Mesendoderm (in vitro differentiated cells): Measurements from ENCODE around the gene GATA3.

Source experiments
- DNase-seq: peaks from one replicate; pipeline ENCODE4 v3.0.0; 2013
- H2AK5ac ChIP-seq: 2 replicates; pipeline ENCODE4 v1.6.1; 2013; ENCODE audit warnings: low read length, inconsistent platforms
- H2BK120ac ChIP-seq: 2 replicates; pipeline ENCODE4 v1.6.1; 2013; ENCODE audit warnings: low read depth, mild to moderate bottlenecking, low read length, moderate library complexity, mixed read lengths
- H2BK15ac ChIP-seq: replicated peaks from 2 replicates; pipeline ENCODE4 v1.6.1; 2013; ENCODE audit warnings: low read depth, mild to moderate bottlenecking, moderate library complexity
- H2BK5ac ChIP-seq: 2 replicates; pipeline ENCODE4 v1.6.1; 2013; ENCODE audit warnings: low read length, inconsistent platforms
- H3K18ac ChIP-seq: 2 replicates; pipeline ENCODE4 v1.6.1; 2013; ENCODE audit warnings: mild to moderate bottlenecking, low read length, mixed read lengths
- H3K23ac ChIP-seq: one replicate; pipeline ENCODE4 v1.6.1; 2013; ENCODE audit warnings: low read length
- H3K27ac ChIP-seq: 2 replicates; pipeline ENCODE4 v1.5.1; 2013; ENCODE audit warnings: low read depth, mild to moderate bottlenecking, inconsistent platforms, low read length, moderate library complexity
- H3K27me3 ChIP-seq: 2 replicates; pipeline ENCODE4 v1.6.1; 2013; ENCODE audit warnings: low read length, control low read depth, mild to moderate bottlenecking, inconsistent platforms; ENCODE audit not compliant: insufficient read depth, poor library complexity
- H3K36me3 ChIP-seq: 2 replicates; pipeline ENCODE4 v1.6.1; 2013; ENCODE audit warnings: low read length, inconsistent platforms; ENCODE audit not compliant: control insufficient read depth, insufficient read depth
- H3K4ac ChIP-seq: one replicate; pipeline ENCODE4 v1.6.1; 2013; ENCODE audit warnings: low read depth, mild to moderate bottlenecking, low read length, moderate library complexity
- H3K4me1 ChIP-seq: 2 replicates; pipeline ENCODE4 v1.6.1; 2013; ENCODE audit warnings: low read depth, low read length, inconsistent platforms; ENCODE audit not compliant: control insufficient read depth
- H3K4me2 ChIP-seq: 2 replicates; pipeline ENCODE4 v1.6.1; 2013; ENCODE audit warnings: low read length
- H3K4me3 ChIP-seq: 2 replicates; pipeline ENCODE4 v1.5.1; 2013; ENCODE audit warnings: mild to moderate bottlenecking, low read length
- H3K56ac ChIP-seq: one replicate; pipeline ENCODE4 v1.6.1; 2013; ENCODE audit warnings: low read length
- H3K79me1 ChIP-seq: 2 replicates; pipeline ENCODE4 v1.6.1; 2013; ENCODE audit warnings: low read length, inconsistent platforms
- H3K79me2 ChIP-seq: 2 replicates; pipeline ENCODE4 v1.6.1; 2013; ENCODE audit warnings: mild to moderate bottlenecking, low read length; ENCODE audit not compliant: control insufficient read depth, insufficient read depth
- H3K9ac ChIP-seq: 2 replicates; pipeline ENCODE4 v1.6.1; 2013; ENCODE audit warnings: low read length, inconsistent platforms
- H4K5ac ChIP-seq: one replicate; pipeline ENCODE4 v1.6.1; 2013; ENCODE audit warnings: low read length
- H4K8ac ChIP-seq: one replicate; pipeline ENCODE4 v1.6.1; 2013; ENCODE audit warnings: low read depth, mild to moderate bottlenecking, control low read depth, low read length, moderate library complexity
- WGBS: extraction: QIAGEN DNeasy Blood & Tissue Kit; methylation state at CpG from one replicate; pipeline ENCODE4 v1.1.7; 2013; ENCODE audit warnings: low lambda C conversion rate, missing lambda C conversion rate; ENCODE audit not compliant: insufficient coverage; ENCODE audit errors: extremely low coverage; 5-methylcytosine and 5-hydroxymethylcytosine counted together

Gene GATA3

DNA sequence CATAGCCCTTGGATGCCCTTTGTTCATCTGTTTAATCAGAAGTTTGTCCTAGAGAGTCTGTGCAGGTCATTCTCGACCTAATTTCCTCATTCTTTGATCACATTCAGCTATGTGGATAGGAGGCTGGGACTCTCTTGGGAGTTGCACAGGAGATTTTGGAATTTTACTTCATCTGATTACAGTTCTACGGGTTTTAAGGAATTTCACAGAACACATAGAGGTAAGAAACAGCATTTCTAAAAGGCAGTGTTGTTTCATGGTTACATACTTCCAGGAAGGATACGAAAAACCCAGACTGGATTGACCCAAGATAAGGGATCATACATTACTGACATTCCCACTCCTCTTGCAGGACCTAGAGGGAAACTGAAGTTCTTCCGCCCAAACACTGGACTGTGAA is 45.9 kb downstream of the GATA3 start:
- Histone ChIP-seq H3K4me3 (no peak overlapping the region), H3K18ac (no peak overlapping the region), H3K23ac (no peak overlapping the region), H3K36me3 (no peaks in the 10 kb centered on the region), H3K4me1 (peaks cover 2% of the 10 kb centered on the region), H3K79me2 (no peaks in the 10 kb centered on the region), H3K79me1 (no peaks in the 10 kb centered on the region), H2BK15ac (no peak overlapping the region), H3K56ac (no peak overlapping the region), H2BK5ac (no peak overlapping the region), H2AK5ac (no peak overlapping the region), H3K4ac (no peak overlapping the region), H3K9ac (no peak overlapping the region), H4K8ac (no peak overlapping the region), H2BK120ac (no peak overlapping the region), H3K27ac (no peak overlapping the region), H4K5ac (no peak overlapping the region), H3K4me2 (no peak overlapping the region), H3K27me3 (no peaks in the 10 kb centered on the region)
- no CpG with 5 or more reads among the region's 4 CpGs for WGBS
- no peak for DNase-seq

- Histone ChIP-seq H3K23ac (no peak overlapping the region), H2AK5ac (no peak overlapping the region), H3K27ac (no peak overlapping the region), H3K79me2 (no peaks in the 10 kb centered on the region), H4K8ac (no peak overlapping the region), H3K4ac (no peak overlapping the region), H3K4me1 (peaks cover 2% of the 10 kb centered on the region), H2BK120ac (no peak overlapping the region), H3K18ac (no peak overlapping the region), H3K56ac (no peak overlapping the region), H2BK15ac (no peak overlapping the region), H3K4me2 (no peak overlapping the region), H2BK5ac (no peak overlapping the region), H3K36me3 (no peaks in the 10 kb centered on the region), H4K5ac (no peak overlapping the region), H3K4me3 (no peak overlapping the region), H3K9ac (no peak overlapping the region), H3K79me1 (no peaks in the 10 kb centered on the region), H3K27me3 (no peaks in the 10 kb centered on the region)
- peak; percentile 30 for DNase-seq
- WGBS = no CpG with 5 or more reads among the region's 13 CpGs
Observed at GRCh38 chr10:8102708-8103401, 48.4 kb downstream of the GATA3 start.

GRCh38 chr10:8103543-8103942 is 49.1 kb downstream of the GATA3 start:
- no peak overlapping the region for H4K5ac ChIP-seq
- no peak overlapping the region for H2BK15ac ChIP-seq
- peaks cover 2% of the 10 kb centered on the region for H3K4me1 ChIP-seq
- H3K4me2 ChIP-seq = no peak overlapping the region
- H3K56ac ChIP-seq = no peak overlapping the region
- H3K27me3 ChIP-seq = no peaks in the 10 kb centered on the region
- DNase-seq = no peak
- no peak overlapping the region for H3K9ac ChIP-seq
- WGBS = no CpG with 5 or more reads among the region's 8 CpGs
- no peak overlapping the region for H2BK120ac ChIP-seq
- H3K23ac ChIP-seq = no peak overlapping the region
- H3K4me3 ChIP-seq = no peak overlapping the region
- H3K79me1 ChIP-seq = no peaks in the 10 kb centered on the region
- H2BK5ac ChIP-seq = no peak overlapping the region
- no peak overlapping the region for H2AK5ac ChIP-seq
- H3K27ac ChIP-seq = no peak overlapping the region
- no peak overlapping the region for H3K18ac ChIP-seq
- H3K79me2 ChIP-seq = no peaks in the 10 kb centered on the region
- no peaks in the 10 kb centered on the region for H3K36me3 ChIP-seq
- H3K4ac ChIP-seq = no peak overlapping the region
- no peak overlapping the region for H4K8ac ChIP-seq

GRCh38 chr10:8104005-8104404 is 49.5 kb downstream of the GATA3 start:
- Histone ChIP-seq H3K27ac (no peak overlapping the region), H3K18ac (no peak overlapping the region)
- WGBS = no CpG with 5 or more reads among the region's 3 CpGs

DNA sequence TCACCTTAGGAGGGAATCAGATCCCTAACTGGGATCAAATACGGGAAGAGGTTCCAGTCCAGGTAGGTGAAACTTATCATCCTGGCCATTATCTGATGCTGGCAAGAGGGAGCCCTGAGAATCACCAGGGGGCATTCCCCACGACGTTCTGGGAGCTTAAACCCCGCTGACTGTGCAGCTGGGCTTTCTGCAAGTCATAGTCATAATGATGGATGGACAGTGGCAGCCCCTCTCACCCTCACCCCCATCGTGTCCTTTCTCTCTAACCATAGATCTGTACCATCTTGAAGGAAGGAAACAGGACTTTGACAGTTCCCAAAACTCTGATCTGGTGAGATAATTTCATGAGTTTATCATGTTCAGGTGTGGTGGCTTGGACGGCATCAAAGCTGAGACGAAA is 50.2 kb downstream of the GATA3 start:
- Histone ChIP-seq H3K4me1 (peaks cover 2% of the 10 kb centered on the region), H3K4ac (no peak overlapping the region), H4K8ac (no peak overlapping the region), H3K18ac (no peak overlapping the region), H2AK5ac (no peak overlapping the region), H3K36me3 (no peaks in the 10 kb centered on the region), H3K79me1 (no peaks in the 10 kb centered on the region), H2BK15ac (no peak overlapping the region), H3K4me3 (no peak overlapping the region), H3K27ac (no peak overlapping the region), H3K56ac (no peak overlapping the region), H2BK120ac (no peak overlapping the region), H2BK5ac (no peak overlapping the region), H3K27me3 (no peaks in the 10 kb centered on the region), H3K79me2 (no peaks in the 10 kb centered on the region), H3K23ac (no peak overlapping the region), H4K5ac (no peak overlapping the region), H3K9ac (no peak overlapping the region), H3K4me2 (no peak overlapping the region)
- no CpG with 5 or more reads among the region's 7 CpGs for WGBS
- DNase-seq = no peak

More at GRCh38 chr10:8104005-8104404, 49.5 kb downstream of the GATA3 start:
- DNase-seq = no peak
- Histone ChIP-seq H4K8ac (no peak overlapping the region), H3K4me2 (no peak overlapping the region), H3K79me2 (no peaks in the 10 kb centered on the region), H3K4ac (no peak overlapping the region), H3K23ac (no peak overlapping the region), H4K5ac (no peak overlapping the region), H3K56ac (no peak overlapping the region), H2BK5ac (no peak overlapping the region), H3K4me3 (no peak overlapping the region), H3K27me3 (no peaks in the 10 kb centered on the region), H2AK5ac (no peak overlapping the region), H3K79me1 (no peaks in the 10 kb centered on the region), H3K4me1 (peaks cover 2% of the 10 kb centered on the region), H3K36me3 (no peaks in the 10 kb centered on the region), H3K9ac (no peak overlapping the region), H2BK15ac (no peak overlapping the region), H2BK120ac (no peak overlapping the region)

GRCh38 chr10:8105932-8106331 is 51.4 kb downstream of the GATA3 start:
- WGBS = no CpG with 5 or more reads among the region's 2 CpGs
- H3K4me2 ChIP-seq = no peak overlapping the region
- H2BK5ac ChIP-seq = no peak overlapping the region
- H3K79me1 ChIP-seq = no peaks in the 10 kb centered on the region
- H3K27me3 ChIP-seq = no peaks in the 10 kb centered on the region
- no peaks in the 10 kb centered on the region for H3K36me3 ChIP-seq
- H2BK120ac ChIP-seq = no peak overlapping the region
- no peak overlapping the region for H2BK15ac ChIP-seq
- no peak for DNase-seq
- no peak overlapping the region for H3K23ac ChIP-seq
- no peak overlapping the region for H3K4ac ChIP-seq
- H3K18ac ChIP-seq = no peak overlapping the region
- peaks cover 2% of the 10 kb centered on the region for H3K4me1 ChIP-seq
- no peaks in the 10 kb centered on the region for H3K79me2 ChIP-seq
- no peak overlapping the region for H3K9ac ChIP-seq
- no peak overlapping the region for H3K27ac ChIP-seq
- H4K8ac ChIP-seq = no peak overlapping the region
- no peak overlapping the region for H2AK5ac ChIP-seq
- no peak overlapping the region for H3K4me3 ChIP-seq
- H3K56ac ChIP-seq = no peak overlapping the region
- H4K5ac ChIP-seq = no peak overlapping the region
